MCF 10A (cell line): ENCODE results near the gene BEST1. TPM values are rescaled to one million over a fixed set of nuclear protein-coding genes. Genes with fewer than 3 reads are reported as not detected.
A peak's percentile ranks its signal among the peaks of the same experiment; 100 is the strongest.

ENCODE experiments used
- Bru-seq: library from RNA; stranded (reverse); fragments of 400-500 nt; gene quantifications from one replicate; lab custom pipeline; 2021; lab: Mats Ljungman, UMichigan
- BruChase-seq, 2 experiments: library from RNA; stranded (reverse); fragments of 400-500 nt; gene quantifications; one replicate each; lab custom pipeline; 2021; lab: Mats Ljungman, UMichigan
- BruUV-seq: library from RNA; stranded (reverse); fragments of 400-500 nt; replicated peaks from 2 replicates; lab custom pipeline; 2021; lab: Mats Ljungman, UMichigan
- CTCF ChIA-PET: fragments of 300-600 bp; sonication (Branson Sonifier 250); formaldehyde crosslinking; extraction: SDS; loops from one replicate; lab custom pipeline; 2021; ENCODE audit warnings: antibody characterized with exemption, inconsistent platforms; lab: Yijun Ruan, JAX
- POLR2A ChIA-PET: fragments of 300-600, 350-650 bp; sonication (Branson Sonifier 250); formaldehyde crosslinking; extraction: SDS; loops from one replicate; lab custom pipeline; 2020; ENCODE audit warnings: antibody characterized with exemption, inconsistent platforms; lab: Yijun Ruan, JAX
- DNase-seq: peaks from one replicate; pipeline ENCODE4 v3.0.0-alpha.2; 2018; ENCODE audit not compliant: unreplicated experiment
- H3K27ac Mint-ChIP-seq: one replicate; pipeline ENCODE4 v1.8.0; 2022; ENCODE audit warnings: mild to moderate bottlenecking, low read depth, mixed read lengths; ENCODE audit not compliant: unreplicated experiment
- H3K27me3 Mint-ChIP-seq: one replicate; pipeline ENCODE4 v1.8.0; 2022; ENCODE audit warnings: mixed read lengths; ENCODE audit not compliant: insufficient read depth, unreplicated experiment
- H3K36me3 Mint-ChIP-seq: one replicate; pipeline ENCODE4 v1.8.0; 2022; ENCODE audit warnings: mild to moderate bottlenecking, moderate library complexity, mixed read lengths; ENCODE audit not compliant: insufficient read depth, unreplicated experiment
- H3K4me1 Mint-ChIP-seq: one replicate; pipeline ENCODE4 v1.8.0; 2022; ENCODE audit warnings: mixed read lengths; ENCODE audit not compliant: insufficient read depth, unreplicated experiment
- H3K4me3 Mint-ChIP-seq: one replicate; pipeline ENCODE4 v1.8.0; 2022; ENCODE audit warnings: mild to moderate bottlenecking, moderate library complexity, mixed read lengths; ENCODE audit not compliant: unreplicated experiment
- H3K9me3 Mint-ChIP-seq: one replicate; pipeline ENCODE4 v1.8.0; 2022; ENCODE audit warnings: mixed read lengths; ENCODE audit not compliant: unreplicated experiment
- CTCF ChIP-seq: fragments of 200-600 bp; IDR thresholded peaks from one replicate; pipeline ENCODE4 v1.8.0; 2022; ENCODE audit warnings: antibody characterized with exemption, mild to moderate bottlenecking; ENCODE audit not compliant: unreplicated experiment
- intact Hi-C: fragments of 100-400 bp; cut with micrococcal nuclease; formaldehyde crosslinking; loops from 2 replicates; pipeline ENCODE4 v1.14.1; 2022
- long read RNA-seq: library from polyadenylated mRNA; stranded (forward); transcript quantifications from one replicate; pipeline ENCODE4 v2.0.0, GENCODE V29; 2022
- total RNA-seq: library from RNA; stranded (reverse); gene quantifications from 2 replicates; pipeline ENCODE4 v1.2.3, GENCODE V29; 2022

The BEST1 gene
- total RNA-seq (2.5 and 3.2 TPM in 2 replicates), Bru-seq, nascent RNA (percentile 41 among the genes with signal in this experiment), BruChase-seq, experiment 1, labeled RNA remaining after a 6-hour chase (percentile 54 among the genes with signal in this experiment), BruChase-seq, experiment 2, labeled RNA remaining after a 2-hour chase (percentile 39 among the genes with signal in this experiment)
- long read RNA-seq, partial matches to known transcripts, result 5 of 8 reads
- long read RNA-seq, other reads (novel, unspliced or antisense), result 3 of 8 reads

- BruUV-seq, result TSS peak; percentile 91
- peaks cover 6% of the 10 kb centered on the region for H3K36me3 Mint-ChIP-seq
- H3K9me3 Mint-ChIP-seq, result no peaks in the 10 kb centered on the region
- DNase-seq, result no peak
- peak within 1 kb of the TSS; percentile 86 for H3K27ac Mint-ChIP-seq
- no peak for TF ChIP-seq CTCF
- POLR2A ChIA-PET, result interaction anchor here (0.7 to 3.9 kb wide), 10 partner anchors 11 to 158 kb away, joined by 3 to 17 read pairs (median 6); partner anchors contain the start of genes FEN1, FTH1 and TMEM258
- CTCF ChIA-PET, result interaction anchor here (0.6 to 11.0 kb wide), 11 partner anchors 10 to 850 kb away, joined by 3 to 217 read pairs (median 4); no protein-coding TSS in a partner anchor
- intact Hi-C loops, result no loop called here
- H3K4me1 Mint-ChIP-seq, result peaks cover 18% of the 10 kb centered on the region
- H3K4me3 Mint-ChIP-seq, result no peak within 1 kb of the TSS
- no peaks in the 10 kb centered on the region for H3K27me3 Mint-ChIP-seq
Measured at GRCh38 chr11:61950035-61950547, at the start of gene BEST1. TSS of gene BEST1 (plus strand) at chr11:61950351. CDS start at chr11:61951807, 1,456 bp downstream.

- Mint-ChIP-seq H3K4me3 (no peak overlapping the region), H3K36me3 (no peaks in the 10 kb centered on the region), H3K27me3 (no peaks in the 10 kb centered on the region), H3K9me3 (no peaks in the 10 kb centered on the region), H3K27ac (no peak overlapping the region), H3K4me1 (no peaks in the 10 kb centered on the region)
- no peak for DNase-seq
- POLR2A ChIA-PET, result interaction anchor here (0.7 kb wide), 1 partner anchor 181 kb away, joined by 3 read pairs; no protein-coding TSS in a partner anchor
- CTCF ChIA-PET, result interaction anchor here (0.6 to 10.2 kb wide), 13 partner anchors 16 to 384 kb away, joined by 3 to 217 read pairs (median 7); partner anchors contain the start of gene BEST1
- no peak for TF ChIP-seq CTCF
- no TSS peak for BruUV-seq
- intact Hi-C loops, result no loop called here
Measured at GRCh38 chr11:61901397-61901796, 48.8 kb upstream of the BEST1 start.

GRCh38 chr11:61902313-61902712, 47.8 kb upstream of the BEST1 start:
- ChIA-PET CTCF (interaction anchor here (0.8 to 10.2 kb wide), 9 partner anchors 28 to 456 kb away, joined by 3 to 217 read pairs (median 79); partner anchors contain the start of gene BEST1), POLR2A (interaction anchor here (0.7 to 1.3 kb wide), 2 partner anchors 46 to 180 kb away, joined by 3 read pairs; no protein-coding TSS in a partner anchor)
- H3K9me3 Mint-ChIP-seq, result no peaks in the 10 kb centered on the region
- intact Hi-C loops, result no loop called here
- H3K27ac Mint-ChIP-seq, result no peak overlapping the region
- DNase-seq, result no peak
- no peaks in the 10 kb centered on the region for H3K36me3 Mint-ChIP-seq
- H3K27me3 Mint-ChIP-seq, result no peaks in the 10 kb centered on the region
- no TSS peak for BruUV-seq
- no peak for TF ChIP-seq CTCF
- H3K4me1 Mint-ChIP-seq, result no peaks in the 10 kb centered on the region
- H3K4me3 Mint-ChIP-seq, result no peak overlapping the region

GRCh38 chr11:61903845-61904244, 46.3 kb upstream of the BEST1 start:
- no peak for TF ChIP-seq CTCF
- H3K27me3 Mint-ChIP-seq, result no peaks in the 10 kb centered on the region
- no peak overlapping the region for H3K27ac Mint-ChIP-seq
- no peaks in the 10 kb centered on the region for H3K4me1 Mint-ChIP-seq
- no peaks in the 10 kb centered on the region for H3K9me3 Mint-ChIP-seq
- peaks cover 4% of the 10 kb centered on the region for H3K36me3 Mint-ChIP-seq
- no peak for DNase-seq
- intact Hi-C loops, result no loop called here
- ChIA-PET POLR2A (interaction anchor here (1.1 kb wide), 1 partner anchor 159 kb away, joined by 3 read pairs; no protein-coding TSS in a partner anchor), CTCF (interaction anchor here (0.6 to 10.2 kb wide), 5 partner anchors 45 to 179 kb away, joined by 3 to 217 read pairs (median 149); partner anchors contain the start of gene BEST1)
- no peak overlapping the region for H3K4me3 Mint-ChIP-seq
- BruUV-seq, result no TSS peak
